NB4 (cell line): ENCODE measurements around the gene TMED1.

ENCODE experiments used
- CTCF ChIP-seq: IDR thresholded peaks from one replicate; pipeline ENCODE4 v1.5.1; 2012; ENCODE audit warnings: low read depth, low read length
- MYC ChIP-seq: IDR thresholded peaks from 2 replicates; pipeline ENCODE4 v1.6.1; 2011; ENCODE audit warnings: low read depth, low read length
- POLR2A ChIP-seq: IDR thresholded peaks from 2 replicates; pipeline ENCODE4 v1.6.1; 2011; ENCODE audit warnings: mild to moderate bottlenecking; ENCODE audit not compliant: insufficient read length; ENCODE audit errors: extremely low read depth
- TF ChIP-seq, protein P1 (sequence below): IDR thresholded peaks from 2 replicates; pipeline ENCODE4 v1.6.1; 2011; ENCODE audit warnings: low read depth, low read length

- TF ChIP-seq CTCF (no peak), MYC (no peak), POLR2A (no peak)
- TF ChIP-seq, protein P1, sequence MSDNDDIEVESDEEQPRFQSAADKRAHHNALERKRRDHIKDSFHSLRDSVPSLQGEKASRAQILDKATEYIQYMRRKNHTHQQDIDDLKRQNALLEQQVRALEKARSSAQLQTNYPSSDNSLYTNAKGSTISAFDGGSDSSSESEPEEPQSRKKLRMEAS = no peak
These were observed 3.4 kb upstream of the TMED1 start for GRCh38 chr19:10839114-10840050.
